ENCODE measurements around the gene DNMT3B.

GRCh38 chr20:32727683-32728082, 34.5 kb upstream of the DNMT3B start:
- TF ChIP-seq POLR2A (IDR thresholded peaks at IDR 0.05), result no peak
- TF ChIP-seq CTCF (IDR thresholded peaks at IDR 0.05), result no peak
